HepG2 (cell line): ENCODE measurements around the gene TNFAIP6. TPM values are rescaled to one million over a fixed set of nuclear protein-coding genes. Genes with fewer than 3 reads are reported as not detected.

Experiments used
- FOXO4 ChIP-seq: sonication (generic); formaldehyde crosslinking; conservative IDR thresholded peaks from 2 replicates; pipeline ENCODE4 v1.8.1; 2023; ENCODE audit warnings: missing genetic modification reagents
- GATAD2A ChIP-seq: IDR thresholded peaks from 2 replicates; pipeline ENCODE4 v1.6.1; 2016
- MAFK ChIP-seq, 2 experiments: IDR thresholded peaks in 1 of 2; conservative IDR thresholded peaks in 1 of 2; 2 replicates each; pipeline ENCODE4 v1.6.1; 2011; ENCODE audit warnings: improper control_type of control experiment in 2 of 2, low read length in 2 of 2
- RNF2 ChIP-seq: fragments of 450-650 bp; conservative IDR thresholded peaks from 2 replicates; pipeline ENCODE4 v1.6.1; 2016; ENCODE audit warnings: low read depth
- SMC3 ChIP-seq: IDR thresholded peaks from 2 replicates; pipeline ENCODE4 v1.6.1; 2011; ENCODE audit warnings: low read length, improper control_type of control experiment
- SOX5 ChIP-seq: IDR thresholded peaks from 2 replicates; pipeline ENCODE4 v1.6.1; 2016; ENCODE audit warnings: borderline replicate concordance
- ZBTB42 ChIP-seq: sonication (generic); formaldehyde crosslinking; IDR thresholded peaks from 2 replicates; pipeline ENCODE4 v1.5.0; 2020; ENCODE audit warnings: mild to moderate bottlenecking, missing genetic modification reagents
- ZNF468 ChIP-seq: sonication (generic); formaldehyde crosslinking; IDR thresholded peaks from 2 replicates; pipeline ENCODE4 v1.8.0; 2022; ENCODE audit warnings: mild to moderate bottlenecking, moderate library complexity, missing genetic modification reagents
- ZNF605 ChIP-seq: sonication (generic); formaldehyde crosslinking; IDR thresholded peaks from 2 replicates; pipeline ENCODE4 v1.8.0; 2022; ENCODE audit warnings: mild to moderate bottlenecking, missing genetic modification reagents
- ZNF646 ChIP-seq: sonication (generic); formaldehyde crosslinking; IDR thresholded peaks from 2 replicates; pipeline ENCODE4 v1.9.0; 2021; ENCODE audit warnings: mild to moderate bottlenecking, missing genetic modification reagents
- ZSCAN9 ChIP-seq: IDR thresholded peaks from 2 replicates; pipeline ENCODE4 v1.6.1; 2016; ENCODE audit warnings: borderline replicate concordance
- polyA plus RNA-seq, 8 experiments: library from polyadenylated mRNA; depleted of rRNA in 3 of 8; stranded (reverse) in 7 of 8; unstranded in 1 of 8; fragments of >200 nt; fragmentation: Illumina TruSeq in 4 of 8; extraction: Trizol in 4 of 8; gene quantifications; 2 replicates each; pipeline versions ENCODE4 v1.2.1 to v1.2.3, GENCODE V29; 2011 to 2016; ENCODE audit warnings: low read depth in 4 of 8, missing spikeins in 1 of 8, mixed read lengths in 1 of 8; ENCODE audit not compliant: insufficient read depth in 1 of 8
- total RNA-seq, 5 experiments: library from RNA; depleted of rRNA; stranded (reverse); fragments of >200 nt; fragmentation: Illumina TruSeq; extraction: Trizol; gene quantifications; 2 replicates each; pipeline ENCODE4 v1.2.3, GENCODE V29; 2016; ENCODE audit warnings: low read depth in 1 of 5
- TF ChIP-seq, protein P1 (sequence below): sonication (generic); formaldehyde crosslinking; IDR thresholded peaks from 2 replicates; pipeline ENCODE4; 2020; ENCODE audit warnings: missing genetic modification reagents, mild to moderate bottlenecking, borderline replicate concordance
- TF ChIP-seq, protein P2 (sequence below): sonication (generic); formaldehyde crosslinking; conservative IDR thresholded peaks from 2 replicates; pipeline ENCODE4 v1.8.0; 2022; ENCODE audit warnings: low read depth, missing genetic modification reagents
- TF ChIP-seq, protein P3 (sequence below): sonication (generic); formaldehyde crosslinking; IDR thresholded peaks from 2 replicates; pipeline ENCODE4 v1.8.0; 2022; ENCODE audit warnings: mild to moderate bottlenecking, missing genetic modification reagents; ENCODE audit not compliant: insufficient replicate concordance

Gene TNFAIP6
- total and polyA plus RNA-seq, 2 of the 13 experiments (the other 11 are each of a cell fraction or from before 2014, with no cell fraction given) = not detected

GRCh38 chr2:151409601-151410484, 52.5 kb downstream of the TNFAIP6 start, which contains the start of gene RIF1 (continued):
- TF ChIP-seq, protein P1, sequence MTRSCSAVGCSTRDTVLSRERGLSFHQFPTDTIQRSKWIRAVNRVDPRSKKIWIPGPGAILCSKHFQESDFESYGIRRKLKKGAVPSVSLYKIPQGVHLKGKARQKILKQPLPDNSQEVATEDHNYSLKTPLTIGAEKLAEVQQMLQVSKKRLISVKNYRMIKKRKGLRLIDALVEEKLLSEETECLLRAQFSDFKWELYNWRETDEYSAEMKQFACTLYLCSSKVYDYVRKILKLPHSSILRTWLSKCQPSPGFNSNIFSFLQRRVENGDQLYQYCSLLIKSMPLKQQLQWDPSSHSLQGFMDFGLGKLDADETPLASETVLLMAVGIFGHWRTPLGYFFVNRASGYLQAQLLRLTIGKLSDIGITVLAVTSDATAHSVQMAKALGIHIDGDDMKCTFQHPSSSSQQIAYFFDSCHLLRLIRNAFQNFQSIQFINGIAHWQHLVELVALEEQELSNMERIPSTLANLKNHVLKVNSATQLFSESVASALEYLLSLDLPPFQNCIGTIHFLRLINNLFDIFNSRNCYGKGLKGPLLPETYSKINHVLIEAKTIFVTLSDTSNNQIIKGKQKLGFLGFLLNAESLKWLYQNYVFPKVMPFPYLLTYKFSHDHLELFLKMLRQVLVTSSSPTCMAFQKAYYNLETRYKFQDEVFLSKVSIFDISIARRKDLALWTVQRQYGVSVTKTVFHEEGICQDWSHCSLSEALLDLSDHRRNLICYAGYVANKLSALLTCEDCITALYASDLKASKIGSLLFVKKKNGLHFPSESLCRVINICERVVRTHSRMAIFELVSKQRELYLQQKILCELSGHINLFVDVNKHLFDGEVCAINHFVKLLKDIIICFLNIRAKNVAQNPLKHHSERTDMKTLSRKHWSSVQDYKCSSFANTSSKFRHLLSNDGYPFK = peak; percentile 100
- TF ChIP-seq SOX5 (CRISPR knock-in tag) (peak; percentile 68), SMC3 (no peak), RNF2 (peak; percentile 90), ZBTB42 (peak; percentile 92; the same call in 1 of the 2 replicates), ZNF468 (no peak), ZNF605 (CRISPR knock-in tag) (peak; percentile 95), FOXO4 (CRISPR knock-in tag) (no peak), ZNF646 (CRISPR knock-in tag) (peak; percentile 36; the same call in 1 of the 2 replicates), MAFK (conservative IDR thresholded peaks at IDR 0.05 in 1 of 2, IDR thresholded peaks at IDR 0.05 in 1 of 2; ENCODE audit: low read length in 2 of 2) (0 out of 4 replicates have a peak, but pooled peaks of 1 of the 2 experiments have one; percentile 29), ZSCAN9 (CRISPR knock-in tag) (peak; percentile 70; the same call in 1 of the 2 replicates), GATAD2A (CRISPR knock-in tag) (peak; percentile 74)
- TF ChIP-seq, protein P2, sequence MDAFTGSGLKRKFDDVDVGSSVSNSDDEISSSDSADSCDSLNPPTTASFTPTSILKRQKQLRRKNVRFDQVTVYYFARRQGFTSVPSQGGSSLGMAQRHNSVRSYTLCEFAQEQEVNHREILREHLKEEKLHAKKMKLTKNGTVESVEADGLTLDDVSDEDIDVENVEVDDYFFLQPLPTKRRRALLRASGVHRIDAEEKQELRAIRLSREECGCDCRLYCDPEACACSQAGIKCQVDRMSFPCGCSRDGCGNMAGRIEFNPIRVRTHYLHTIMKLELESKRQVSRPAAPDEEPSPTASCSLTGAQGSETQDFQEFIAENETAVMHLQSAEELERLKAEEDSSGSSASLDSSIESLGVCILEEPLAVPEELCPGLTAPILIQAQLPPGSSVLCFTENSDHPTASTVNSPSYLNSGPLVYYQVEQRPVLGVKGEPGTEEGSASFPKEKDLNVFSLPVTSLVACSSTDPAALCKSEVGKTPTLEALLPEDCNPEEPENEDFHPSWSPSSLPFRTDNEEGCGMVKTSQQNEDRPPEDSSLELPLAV = peak; percentile 20; the same call in 1 of the 2 replicates
- TF ChIP-seq, protein P3, sequence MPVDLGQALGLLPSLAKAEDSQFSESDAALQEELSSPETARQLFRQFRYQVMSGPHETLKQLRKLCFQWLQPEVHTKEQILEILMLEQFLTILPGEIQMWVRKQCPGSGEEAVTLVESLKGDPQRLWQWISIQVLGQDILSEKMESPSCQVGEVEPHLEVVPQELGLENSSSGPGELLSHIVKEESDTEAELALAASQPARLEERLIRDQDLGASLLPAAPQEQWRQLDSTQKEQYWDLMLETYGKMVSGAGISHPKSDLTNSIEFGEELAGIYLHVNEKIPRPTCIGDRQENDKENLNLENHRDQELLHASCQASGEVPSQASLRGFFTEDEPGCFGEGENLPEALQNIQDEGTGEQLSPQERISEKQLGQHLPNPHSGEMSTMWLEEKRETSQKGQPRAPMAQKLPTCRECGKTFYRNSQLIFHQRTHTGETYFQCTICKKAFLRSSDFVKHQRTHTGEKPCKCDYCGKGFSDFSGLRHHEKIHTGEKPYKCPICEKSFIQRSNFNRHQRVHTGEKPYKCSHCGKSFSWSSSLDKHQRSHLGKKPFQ (CRISPR knock-in tag) = peak; percentile 86
